GM12878 (cell line): ENCODE results near the gene EXD3. TPM values are rescaled to one million over a fixed set of nuclear protein-coding genes. Genes with fewer than 3 reads are reported as not detected.

Experiments used
- ATAC-seq: fragments of 200-7000 bp; cut with Tn5 transposase; 3 replicates; pipeline ENCODE4 v1.9.1; 2020; ENCODE audit warnings: mild to moderate bottlenecking, moderate library complexity
- BruUV-seq: library from RNA; stranded (reverse); fragments of 400-500 nt; replicated peaks from 2 replicates; lab custom pipeline; 2021; lab: Mats Ljungman, UMichigan
- CTCF ChIA-PET: fragments of 300-600 bp; sonication (Branson Sonifier 250); formaldehyde crosslinking; extraction: SDS; loops from one replicate; lab custom pipeline; 2021; ENCODE audit warnings: inconsistent platforms; lab: Yijun Ruan, JAX
- POLR2A ChIA-PET: fragments of 350-600 bp; formaldehyde crosslinking; extraction: SDS; loops from one replicate; lab custom pipeline; 2021; ENCODE audit warnings: inconsistent platforms; lab: Charles Lee
- RAD21 ChIA-PET: fragments of 300-600 bp; sonication (Branson Sonifier 250); formaldehyde crosslinking; loops from one replicate; lab custom pipeline; 2023; ENCODE audit warnings: antibody characterized with exemption; ENCODE audit not compliant: unreplicated experiment; lab: Charles Lee
- SMC1A ChIA-PET: fragments of 300-600 bp; sonication (Branson Sonifier 250); formaldehyde crosslinking; loops from one replicate; lab custom pipeline; 2023; ENCODE audit not compliant: unreplicated experiment, uncharacterized antibody; lab: Charles Lee
- DNase-seq: peaks from one replicate; pipeline ENCODE4 v3.0.0-alpha.2; 2011; ENCODE audit warnings: low read depth, low spot score
- FAIRE-seq: peaks from 3 replicates; lab custom pipeline; 2011; peaks lifted over from hg19 to GRCh38; lab: Jason Lieb, UNC
- H2AFZ ChIP-seq: 2 replicates; pipeline ENCODE4 v1.6.0; 2011; ENCODE audit warnings: low read depth, low read length, control low read depth; ENCODE audit not compliant: control insufficient read depth
- H3K27ac ChIP-seq: 2 replicates; pipeline ENCODE4 v1.5.1; 2011; ENCODE audit warnings: control low read depth; ENCODE audit not compliant: control insufficient read depth, insufficient read depth
- H3K27me3 ChIP-seq, 2 experiments: replicated peaks in 1 of 2; 2 replicates each; pipeline versions ENCODE4 v1.6.0 to v1.6.1; 2011; ENCODE audit warnings: low read length in 1 of 2; ENCODE audit not compliant: control insufficient read depth in 2 of 2, insufficient read depth in 2 of 2
- H3K36me3 ChIP-seq, 2 experiments: 2 replicates each; pipeline ENCODE4 v1.5.1; 2011; ENCODE audit warnings: low read length in 1 of 2; ENCODE audit not compliant: control insufficient read depth in 2 of 2, insufficient read depth in 2 of 2
- H3K4me1 ChIP-seq: 2 replicates; pipeline ENCODE4 v1.6.1; 2011; ENCODE audit warnings: mild to moderate bottlenecking, low read length, moderate library complexity, mixed read lengths; ENCODE audit not compliant: control insufficient read depth, insufficient read depth
- H3K4me2 ChIP-seq: 2 replicates; pipeline ENCODE4 v1.6.0; 2011; ENCODE audit warnings: control low read depth; ENCODE audit not compliant: control insufficient read depth, insufficient read depth
- H3K4me3 ChIP-seq: fragments of 200-600 bp; sonication (generic); 2 replicates; pipeline ENCODE4 v1.5.1; 2016
- H3K79me2 ChIP-seq: 2 replicates; pipeline ENCODE4 v1.6.0; 2011; ENCODE audit warnings: low read length; ENCODE audit not compliant: control insufficient read depth, insufficient read depth
- H3K9ac ChIP-seq: 2 replicates; pipeline ENCODE4 v1.8.0; 2011; ENCODE audit warnings: low read length, control low read depth, mixed read lengths; ENCODE audit not compliant: control insufficient read depth, insufficient read depth
- H3K9me3 ChIP-seq: replicated peaks from 3 replicates; pipeline ENCODE4 v1.5.1; 2011; ENCODE audit warnings: mild to moderate bottlenecking, low read length; ENCODE audit not compliant: control insufficient read depth, insufficient read depth
- H4K20me1 ChIP-seq: 2 replicates; pipeline ENCODE4 v1.6.0; 2011; ENCODE audit not compliant: control insufficient read depth, insufficient read depth
- DPF2 ChIP-seq: fragments of 450-650 bp; IDR thresholded peaks from 2 replicates; pipeline ENCODE4 v1.6.1; 2017; ENCODE audit warnings: mild to moderate bottlenecking
- GABPA ChIP-seq: IDR thresholded peaks from 2 replicates; pipeline ENCODE4 v1.6.1; 2014; ENCODE audit warnings: antibody characterized with exemption, low read depth, mild to moderate bottlenecking, inconsistent platforms
- MEF2B ChIP-seq: fragments of 450-650 bp; IDR thresholded peaks from 2 replicates; pipeline ENCODE4 v1.6.1; 2018; ENCODE audit warnings: mild to moderate bottlenecking, moderate library complexity; ENCODE audit not compliant: partially characterized antibody, poor library complexity, severe bottlenecking
- MYC ChIP-seq: IDR thresholded peaks from 2 replicates; pipeline ENCODE4 v1.6.1; 2011; ENCODE audit warnings: mild to moderate bottlenecking, low read length, moderate library complexity, inconsistent platforms; ENCODE audit not compliant: insufficient read depth, insufficient replicate concordance, insufficient read length, severe bottlenecking
- POLR2A ChIP-seq: IDR thresholded peaks from 2 replicates; pipeline ENCODE4 v1.6.1; 2011; ENCODE audit warnings: low read depth, mild to moderate bottlenecking, low read length
- RAD21 ChIP-seq: IDR thresholded peaks from 2 replicates; pipeline ENCODE4 v1.6.1; 2011; ENCODE audit warnings: mild to moderate bottlenecking, low read depth, low read length, moderate library complexity; ENCODE audit not compliant: insufficient read depth
- SREBF2 ChIP-seq: IDR thresholded peaks from 2 replicates; pipeline ENCODE4 v1.6.1; 2012; ENCODE audit warnings: mild to moderate bottlenecking, low read length
- WGBS: methylation state at CpG from one replicate; pipeline ENCODE4 v1.1.6; 2016; ENCODE audit warnings: low lambda C conversion rate; ENCODE audit not compliant: insufficient replicate concordance, insufficient coverage; ENCODE audit errors: missing lambda C conversion rate; 5-methylcytosine and 5-hydroxymethylcytosine counted together
- in situ Hi-C: fragments of 300-500 bp; cut with MboI; formaldehyde crosslinking; loops from 9 replicates; pipeline ENCODE4 v1.14.3; 2018; ENCODE audit warnings: mixed read lengths
- intact Hi-C: fragments of 100-400 bp; cut with micrococcal nuclease; formaldehyde crosslinking; loops from one replicate; pipeline ENCODE4 v1.14.2; 2022; ENCODE audit not compliant: unreplicated experiment
- polyA plus RNA-seq, 11 experiments: library from polyadenylated mRNA; depleted of rRNA in 4 of 11; unstranded in 6 of 11; stranded (reverse) in 5 of 11; fragments of >200 nt; fragmentation: Nextera tagmentation in 4 of 11; fragmentation: Illumina TruSeq in 1 of 11; extraction: Ambion mirVana in 4 of 11; extraction: Trizol in 1 of 11; gene quantifications; 1 replicate in 1 of 11; 2 replicates in 10 of 11; pipeline versions ENCODE4 v1.2.1 to v1.2.3, GENCODE V29; 2011 to 2016; ENCODE audit warnings: inconsistent platforms in 2 of 11, missing spikeins in 2 of 11, low read depth in 1 of 11
- total RNA-seq, 4 experiments: library from RNA; depleted of rRNA in 3 of 4; stranded (reverse); fragments of >200 nt in 3 of 4; fragmentation: Illumina TruSeq in 1 of 4; extraction: Trizol in 1 of 4; gene quantifications; 2 replicates each; pipeline versions ENCODE4 v1.2.1 to v1.2.3, GENCODE V29; 2013 to 2021

The EXD3 gene
- total and polyA plus RNA-seq, 10 of the 15 experiments (the other 5 are each of a cell fraction or from before 2014, with no cell fraction given): 0.21 to 7.1 (median 3.6) TPM

GRCh38 chr9:137307255-137308056 is 115.5 kb downstream of the EXD3 start (continued):
- TF ChIP-seq MEF2B: peak; percentile 79

GRCh38 chr9:137306850-137307254 is 116.1 kb downstream of the EXD3 start:
- H3K79me2 ChIP-seq: no peaks in the 10 kb centered on the region
- 14% methylated on average over 18 of the region's 23 CpGs for WGBS
- POLR2A ChIA-PET: interaction anchor here (2.0 kb wide), 1 partner anchor 9 kb away, joined by 6 read pairs; no protein-coding TSS in a partner anchor
- H2AFZ ChIP-seq: no peak overlapping the region
- FAIRE-seq (no peak), DNase-seq (no peak), ATAC-seq (no peak)
- H3K36me3 ChIP-seq: no peaks in the 10 kb centered on the region
- no peak overlapping the region for H3K9ac ChIP-seq
- no peak overlapping the region for H3K4me3 ChIP-seq
- CTCF ChIA-PET: no interaction called here
- no peaks in the 10 kb centered on the region for H3K9me3 ChIP-seq
- intact Hi-C loops: no loop called here
- RAD21 ChIA-PET: no interaction called here
- SMC1A ChIA-PET: no interaction called here
- in situ Hi-C loops: no loop called here
- H3K27ac ChIP-seq: no peak overlapping the region
- BruUV-seq: no TSS peak
- no peak for TF ChIP-seq DPF2
- TF ChIP-seq MYC: no peak
- TF ChIP-seq POLR2A: no peak
- TF ChIP-seq GABPA: no peak
- no peak for TF ChIP-seq RAD21
- TF ChIP-seq SREBF2: no peak
- peaks cover 16% of the 10 kb centered on the region for H3K4me1 ChIP-seq
- H3K4me2 ChIP-seq: no peak overlapping the region
- no peaks in the 10 kb centered on the region for H4K20me1 ChIP-seq
- H3K27me3 ChIP-seq: no peaks in the 10 kb centered on the region
